Right cardiac atrium (tissue), 5 donors: ENCODE data around the gene ANKZF1. TPM values are rescaled to one million over a fixed set of nuclear protein-coding genes. Genes with fewer than 3 reads are reported as not detected.
"Not testable (repeated sequence)": the region's sequence is repeated elsewhere in the genome, so short reads cannot be mapped to it uniquely, and the experiment has no call there.

Experiments
- ATAC-seq, 2 donors: fragments of 200-7000 bp; cut with Tn5 transposase; one replicate each; pipeline versions ENCODE4 v1.8.0 to v1.9.1; 2020; ENCODE audit warnings: moderate library complexity in 2 of 2, mild to moderate bottlenecking in 1 of 2
- DNase-seq, 3 donors: peaks; one replicate each; pipeline ENCODE4 v3.0.0-alpha.2; 2020
- H3K27ac ChIP-seq: one replicate; pipeline ENCODE4 v1.5.1; 2013; ENCODE audit warnings: mild to moderate bottlenecking, low read length, control low read depth, moderate library complexity
- H3K27me3 ChIP-seq: one replicate; pipeline ENCODE4 v1.6.1; 2013; ENCODE audit not compliant: control insufficient read depth, insufficient read depth
- H3K4me1 ChIP-seq: one replicate; pipeline ENCODE4 v1.6.1; 2013; ENCODE audit warnings: low read length; ENCODE audit not compliant: control insufficient read depth, insufficient read depth
- H3K4me3 ChIP-seq: one replicate; pipeline ENCODE4 v1.5.1; 2013; ENCODE audit warnings: low read length, control low read depth
- H3K9me3 ChIP-seq: one replicate; pipeline ENCODE4 v1.6.1; 2013; ENCODE audit warnings: low read length; ENCODE audit not compliant: control insufficient read depth
- WGBS: extraction: QIAGEN DNeasy Blood & Tissue Kit; methylation state at CpG from one replicate; pipeline ENCODE4 v1.1.7; 2013; 5-methylcytosine and 5-hydroxymethylcytosine counted together
- intact Hi-C, 4 donors: fragments of 100-400 bp; cut with DNase I; formaldehyde crosslinking; loops; one replicate each; pipeline versions ENCODE4 v1.11.0 to v1.14.0; 2022 to 2023
- polyA plus RNA-seq: library from polyadenylated mRNA; stranded (reverse); fragments of 200-250 nt; gene quantifications from one replicate; pipeline ENCODE4 v1.2.3, GENCODE V29; 2013
- total RNA-seq, 4 donors: library from RNA; stranded (reverse); fragmentation: NEBNext Ultra II Directional; extraction: Animal tissue kit (Norgen Biotek cat#: 25700); gene quantifications; one replicate each; pipeline ENCODE4 v1.2.1, GENCODE V29; 2021
- donor health status: healthy with polysubstance abuse.
- donor health status: DM: no; HTN: yes; CAD: no.
- donor health status: DM: no; HTN: no; CAD: no.
- donor health status: DM: no; HTN: yes; CAD: no; lungs with severe emphysema.
- donor health status: DM: yes; HTN: yes; CAD: no.

The ANKZF1 gene
- total and polyA plus RNA-seq, 5 donors, result 14.9 to 32.0 (median 25.8) TPM

GRCh38 chr2:219250049-219250781, 20.6 kb downstream of the ANKZF1 start:
- Histone ChIP-seq H3K4me1 (peaks cover 15% of the 10 kb centered on the region), H3K4me3 (no peak overlapping the region), H3K27me3 (no peaks in the 10 kb centered on the region), H3K27ac (peak overlapping the region; percentile 84), H3K9me3 (no peaks in the 10 kb centered on the region)
- intact Hi-C loops, result no loop called here
- WGBS, result 88% methylated on average over 22 of the region's 22 CpGs
- ATAC-seq (no peak), DNase-seq (peak in 1 of 3 donors; percentile 54)

GRCh38 chr2:219251656-219252055, 22.1 kb downstream of the ANKZF1 start:
- intact Hi-C loops, result no loop called here
- WGBS, result 62% methylated on average over 6 of the region's 6 CpGs
- DNase-seq (no peak), ATAC-seq (no peak)
- H3K4me1 ChIP-seq, result peaks cover 12% of the 10 kb centered on the region
- H3K4me3 ChIP-seq, result no peak overlapping the region
- H3K27ac ChIP-seq, result peak overlapping the region; percentile 0
- H3K9me3 ChIP-seq, result no peaks in the 10 kb centered on the region
- H3K27me3 ChIP-seq, result no peaks in the 10 kb centered on the region

DNA sequence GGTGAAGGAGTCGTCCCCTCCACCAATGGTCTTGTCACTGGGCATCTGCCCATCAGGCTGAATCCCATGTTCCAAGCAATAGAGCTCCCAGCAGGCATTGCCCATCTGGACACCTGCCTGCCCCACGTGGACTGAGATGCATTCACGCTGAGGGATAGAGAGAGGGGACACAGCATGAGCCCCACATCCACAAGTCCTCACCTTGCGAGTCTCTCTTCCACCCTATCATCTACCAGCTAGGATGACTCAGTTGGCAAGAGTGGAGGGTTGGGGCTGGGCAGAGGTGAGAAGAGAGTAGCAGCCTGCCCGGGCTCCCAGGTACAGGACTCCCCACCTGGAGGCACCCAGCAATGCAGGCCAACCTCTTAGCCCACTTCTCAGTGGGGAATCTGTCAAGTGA, 22.5 kb downstream of the ANKZF1 start:
- WGBS, result 55% methylated on average over 5 of the region's 5 CpGs
- peak in 1 of 3 donors; percentile 27 for DNase-seq
- peaks cover 12% of the 10 kb centered on the region for H3K4me1 ChIP-seq
- H3K27me3 ChIP-seq, result no peaks in the 10 kb centered on the region
- no peak overlapping the region for H3K4me3 ChIP-seq
- H3K27ac ChIP-seq, result peak overlapping the region; percentile 0
- H3K9me3 ChIP-seq, result no peaks in the 10 kb centered on the region
- ATAC-seq, result no peak
- intact Hi-C loops, result no loop called here

- WGBS, result 13% methylated on average over 9 of the region's 9 CpGs
- no peaks in the 10 kb centered on the region for H3K27me3 ChIP-seq
- peak overlapping the region; percentile 27 for H3K27ac ChIP-seq
- ATAC-seq (no peak), DNase-seq (no peak)
- intact Hi-C loops, result no loop called here
- no peaks in the 10 kb centered on the region for H3K9me3 ChIP-seq
- peak overlapping the region; percentile 56 for H3K4me3 ChIP-seq
- peaks cover 12% of the 10 kb centered on the region for H3K4me1 ChIP-seq
Observed at GRCh38 chr2:219252570-219252899, 22.9 kb downstream of the ANKZF1 start.

GRCh38 chr2:219252900-219253752, 23.5 kb downstream of the ANKZF1 start, which contains the start of gene TUBA4B:
TUBA4B (plus strand) TSS chr2:219253243; CDS start chr2:219253408, 165 bp downstream.
- H3K4me1 ChIP-seq, result peaks cover 12% of the 10 kb centered on the region
- 1% methylated on average over 49 of the region's 49 CpGs for WGBS
- no peaks in the 10 kb centered on the region for H3K27me3 ChIP-seq
- H3K4me3 ChIP-seq, result peak within 1 kb of the TSS; percentile 56
- intact Hi-C loops, result no loop called here
- ATAC-seq (peak; percentile 35 to 43), DNase-seq (peak; percentile 46 to 79 (median 73))
- no peaks in the 10 kb centered on the region for H3K9me3 ChIP-seq
- peak within 1 kb of the TSS; percentile 50 for H3K27ac ChIP-seq

DNA sequence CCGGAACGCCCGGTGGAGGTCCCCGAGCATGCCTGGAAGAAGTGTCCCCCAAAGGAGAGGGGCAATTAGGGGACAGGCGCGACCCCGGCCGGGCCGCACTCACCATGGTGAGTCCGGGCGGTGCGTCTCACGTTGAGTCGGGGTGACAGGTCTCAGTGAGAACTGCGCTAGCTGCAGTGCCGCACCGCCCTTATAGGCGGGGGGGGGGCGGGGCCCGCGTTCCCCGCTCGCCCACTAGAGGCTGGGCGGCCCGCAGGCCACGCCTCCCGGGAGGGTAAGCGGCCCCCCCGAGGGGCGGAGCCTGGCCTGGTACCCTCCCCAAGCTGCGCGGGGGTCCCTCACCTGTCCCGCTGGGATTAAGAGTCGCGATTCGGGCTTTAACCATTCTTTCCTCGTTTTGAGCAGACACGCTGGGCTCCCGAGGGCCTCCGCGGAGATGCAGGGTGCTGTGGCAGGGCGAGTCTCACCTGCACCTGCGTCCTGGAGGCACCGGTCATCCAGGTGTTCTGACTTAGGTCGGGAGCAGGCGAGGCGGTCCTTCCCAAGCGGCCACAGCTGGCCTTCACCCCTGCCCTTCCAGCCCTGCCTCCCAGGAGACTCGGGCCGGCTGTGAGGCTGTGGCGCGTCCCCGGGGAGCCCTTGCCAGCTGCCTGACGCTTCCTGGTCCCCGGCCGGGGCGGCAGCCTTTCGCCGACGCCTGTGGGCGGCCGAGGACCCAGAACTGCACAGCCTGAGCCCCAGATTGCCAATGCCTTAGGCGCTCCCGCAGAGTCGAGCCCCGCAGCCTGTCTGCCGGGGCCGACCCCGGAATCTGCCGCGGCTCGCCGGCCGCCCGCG, 24.4 kb downstream of the ANKZF1 start, which contains the start of gene TUBA4A:
TUBA4A (minus strand) TSS at position 166 of the 837 bp plus-strand sequence; CDS start at position 106, 60 bp downstream.
- Histone ChIP-seq H3K4me1 (peaks cover 12% of the 10 kb centered on the region), H3K27me3 (no peaks in the 10 kb centered on the region), H3K9me3 (no peaks in the 10 kb centered on the region), H3K4me3 (peak within 1 kb of the TSS; percentile 56), H3K27ac (peak within 1 kb of the TSS; percentile 50)
- ATAC-seq (peak; percentile 93 to 94), DNase-seq (peak; percentile 89 to 96 (median 95))
- intact Hi-C loops, result no loop called here
- under 1% methylated on average over 76 of the region's 76 CpGs for WGBS

- Histone ChIP-seq H3K27me3 (no peaks in the 10 kb centered on the region), H3K27ac (no peak overlapping the region), H3K9me3 (no peaks in the 10 kb centered on the region), H3K4me3 (peak overlapping the region; percentile 56), H3K4me1 (peaks cover 5% of the 10 kb centered on the region)
- no peak for DNase-seq
- intact Hi-C loops, result no loop called here
- 16% methylated on average over 12 of the region's 12 CpGs for WGBS
- peak in 1 of 2 donors; percentile 22 for ATAC-seq
Observed at GRCh38 chr2:219254590-219255201, 25.1 kb downstream of the ANKZF1 start.

GRCh38 chr2:219258942-219259341, 29.3 kb downstream of the ANKZF1 start:
- DNase-seq, ATAC-seq, intact Hi-C loops, H3K4me1 ChIP-seq, H3K27ac ChIP-seq, H3K27me3 ChIP-seq, H3K4me3 ChIP-seq, H3K9me3 ChIP-seq: not testable (repeated sequence)
- WGBS, result 87% methylated on average over 10 of the region's 10 CpGs

- 43% methylated on average over 5 of the region's 5 CpGs for WGBS
- Histone ChIP-seq H3K9me3 (no peaks in the 10 kb centered on the region), H3K4me1 (no peaks in the 10 kb centered on the region), H3K27me3 (no peaks in the 10 kb centered on the region), H3K4me3 (no peak overlapping the region), H3K27ac (no peak overlapping the region)
- intact Hi-C loops, result no loop called here
- DNase-seq (no peak), ATAC-seq (no peak)
Observed at GRCh38 chr2:219261024-219261855, 31.6 kb downstream of the ANKZF1 start.
